ENCODE measurements around the gene C6orf132. TPM values are rescaled to one million over a fixed set of nuclear protein-coding genes. Genes with fewer than 3 reads are reported as not detected.

C6orf132 gene
- total RNA-seq, 1 experiment from 2014 or later = 66.0 TPM

- no peak overlapping the region for H2AFZ ChIP-seq (ENCODE audit: low read length)
- TF ChIP-seq EZH2 (IDR thresholded peaks at IDR 0.05; ENCODE audit: low read length, unreplicated experiment) (no peak), EZH2phosphoT487 (IDR thresholded peaks at IDR 0.05; ENCODE audit: borderline replicate concordance, low read length) (no peak), CTCF (conservative IDR thresholded peaks at IDR 0.05; ENCODE audit: low read depth, low read length) (no peak)
- no peaks in the 10 kb centered on the region for H3K36me3 ChIP-seq (ENCODE audit: low read depth, low read length)
- CTCF ChIA-PET = no interaction called here
- DNase-seq = no peak
- no peak overlapping the region for H3K4me2 ChIP-seq (ENCODE audit: low read length)
- no TSS peak for BruUV-seq (replicated peaks)
- POLR2A ChIA-PET (ENCODE audit: unreplicated experiment) = no interaction called here
- no peaks in the 10 kb centered on the region for H3K9me3 ChIP-seq (ENCODE audit: low read length)
- intact Hi-C loops (cut with micrococcal nuclease) = no loop called here
- H3K27me3 ChIP-seq (ENCODE audit: low read length) = no peaks in the 10 kb centered on the region
- no peaks in the 10 kb centered on the region for H3K79me2 ChIP-seq (ENCODE audit: low read length)
- H3K9ac ChIP-seq (ENCODE audit: low read length) = no peak overlapping the region
- H3F3A ChIP-seq (ENCODE audit: low read length, unreplicated experiment) = no peaks in the 10 kb centered on the region
- no peak overlapping the region for H3K4me3 ChIP-seq (ENCODE audit: low read length)
- no peak for ATAC-seq
- H3K27ac ChIP-seq (ENCODE audit: low read length) = no peak overlapping the region
- H4K20me1 ChIP-seq (ENCODE audit: low read length) = no peaks in the 10 kb centered on the region
- H3K4me1 ChIP-seq (ENCODE audit: insufficient read depth, low read length) = no peaks in the 10 kb centered on the region
- no peaks in the 10 kb centered on the region for H3K9me2 ChIP-seq (replicated peaks; ENCODE audit: low read length)
Observed at GRCh38 chr6:42159431-42160024, 17.1 kb upstream of the C6orf132 start.

GRCh38 chr6:42158631-42159030, 16.2 kb upstream of the C6orf132 start:
- intact Hi-C loops (cut with micrococcal nuclease) = no loop called here
- ChIA-PET CTCF (no interaction called here), POLR2A (ENCODE audit: unreplicated experiment) (no interaction called here)
- DNase-seq (no peak), ATAC-seq (no peak)
- Histone ChIP-seq H3K27me3 (ENCODE audit: low read length) (no peaks in the 10 kb centered on the region), H3K9me3 (ENCODE audit: low read length) (no peaks in the 10 kb centered on the region), H3K4me1 (ENCODE audit: insufficient read depth, low read length) (no peaks in the 10 kb centered on the region), H3K4me3 (ENCODE audit: low read length) (no peak overlapping the region), H3K9me2 (replicated peaks; ENCODE audit: low read length) (no peaks in the 10 kb centered on the region), H3K9ac (ENCODE audit: low read length) (no peak overlapping the region), H3K36me3 (ENCODE audit: low read depth, low read length) (no peaks in the 10 kb centered on the region), H3K4me2 (ENCODE audit: low read length) (no peak overlapping the region), H3K27ac (ENCODE audit: low read length) (no peak overlapping the region), H2AFZ (ENCODE audit: low read length) (no peak overlapping the region), H4K20me1 (ENCODE audit: low read length) (no peaks in the 10 kb centered on the region), H3K79me2 (ENCODE audit: low read length) (no peaks in the 10 kb centered on the region), H3F3A (ENCODE audit: low read length, unreplicated experiment) (no peaks in the 10 kb centered on the region)
- no TSS peak for BruUV-seq (replicated peaks)
- TF ChIP-seq CTCF (conservative IDR thresholded peaks at IDR 0.05; ENCODE audit: low read depth, low read length) (no peak), EZH2 (IDR thresholded peaks at IDR 0.05; ENCODE audit: low read length, unreplicated experiment) (no peak), EZH2phosphoT487 (IDR thresholded peaks at IDR 0.05; ENCODE audit: borderline replicate concordance, low read length) (no peak)

- H3K4me2 ChIP-seq (ENCODE audit: low read length) = no peak overlapping the region
- H2AFZ ChIP-seq (ENCODE audit: low read length) = no peak overlapping the region
- intact Hi-C loops (cut with micrococcal nuclease) = no loop called here
- H3K9me3 ChIP-seq (ENCODE audit: low read length) = no peaks in the 10 kb centered on the region
- H3K27me3 ChIP-seq (ENCODE audit: low read length) = no peaks in the 10 kb centered on the region
- H3K27ac ChIP-seq (ENCODE audit: low read length) = no peak overlapping the region
- no peak for TF ChIP-seq CTCF (conservative IDR thresholded peaks at IDR 0.05; ENCODE audit: low read depth, low read length)
- TF ChIP-seq EZH2 (IDR thresholded peaks at IDR 0.05; ENCODE audit: low read length, unreplicated experiment) = no peak
- TF ChIP-seq EZH2phosphoT487 (IDR thresholded peaks at IDR 0.05; ENCODE audit: borderline replicate concordance, low read length) = no peak
- DNase-seq (no peak), ATAC-seq (no peak)
- ChIA-PET CTCF (no interaction called here), POLR2A (ENCODE audit: unreplicated experiment) (no interaction called here)
- H3K9me2 ChIP-seq (replicated peaks; ENCODE audit: low read length) = no peaks in the 10 kb centered on the region
- no TSS peak for BruUV-seq (replicated peaks)
- H3K9ac ChIP-seq (ENCODE audit: low read length) = no peak overlapping the region
- no peaks in the 10 kb centered on the region for H3K4me1 ChIP-seq (ENCODE audit: insufficient read depth, low read length)
- no peak overlapping the region for H3K4me3 ChIP-seq (ENCODE audit: low read length)
- no peaks in the 10 kb centered on the region for H3K79me2 ChIP-seq (ENCODE audit: low read length)
- H3F3A ChIP-seq (ENCODE audit: low read length, unreplicated experiment) = no peaks in the 10 kb centered on the region
- H4K20me1 ChIP-seq (ENCODE audit: low read length) = no peaks in the 10 kb centered on the region
- no peaks in the 10 kb centered on the region for H3K36me3 ChIP-seq (ENCODE audit: low read depth, low read length)
Observed at GRCh38 chr6:42158011-42158410, 15.6 kb upstream of the C6orf132 start.

Measured in PC-3 (cell line).